ENCODE results near the gene RPTOR. TPM values are rescaled to one million over a fixed set of nuclear protein-coding genes. Genes with fewer than 3 reads are reported as not detected.
"Not testable (repeated sequence)": the region's sequence is repeated elsewhere in the genome, so short reads cannot be mapped to it uniquely, and the experiment has no call there.

The RPTOR gene
- total RNA-seq, 2 experiments from 2014 or later = 53.1 to 54.0 TPM

DNA sequence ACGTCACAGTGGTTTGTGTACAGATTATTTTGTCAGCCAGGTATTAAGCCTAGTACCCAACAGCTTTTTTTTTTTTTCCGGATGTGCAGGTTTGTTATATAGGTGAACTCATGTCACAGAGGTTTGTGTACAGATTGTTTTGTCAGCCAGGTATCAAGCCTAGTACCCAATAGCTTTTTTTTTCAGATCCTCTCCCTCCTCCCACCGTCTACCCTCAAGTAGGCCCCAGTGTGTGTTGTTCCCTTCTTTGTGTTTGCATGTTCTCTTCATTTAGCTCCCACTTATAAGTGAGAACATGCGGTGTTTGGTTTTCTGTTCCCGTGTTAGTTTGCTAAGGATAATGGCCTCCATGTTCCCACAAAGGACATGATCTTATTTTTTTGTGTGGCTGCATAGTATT lies 19.9 kb downstream of the RPTOR start:
- CTCF ChIA-PET = interaction anchor here (2.2 kb wide), 1 partner anchor 11 kb away, joined by 6 read pairs; no protein-coding TSS in a partner anchor
- no peak overlapping the region for H3K4me3 Mint-ChIP-seq
- no peaks in the 10 kb centered on the region for H3K36me3 Mint-ChIP-seq (ENCODE audit: low read depth)
- H3K27ac Mint-ChIP-seq = no peak overlapping the region
- POLR2A ChIA-PET = interaction anchor here (0.7 to 0.9 kb wide), 3 partner anchors 19 to 416 kb away, joined by 3 read pairs; no protein-coding TSS in a partner anchor
- H3K27me3 Mint-ChIP-seq (ENCODE audit: low read depth) = no peaks in the 10 kb centered on the region
- ATAC-seq (no peak), DNase-seq (no peak)
- peaks cover 4% of the 10 kb centered on the region for H3K4me1 Mint-ChIP-seq (ENCODE audit: low read depth)
- no peaks in the 10 kb centered on the region for H3K9me3 Mint-ChIP-seq (ENCODE audit: insufficient read depth)

DNA sequence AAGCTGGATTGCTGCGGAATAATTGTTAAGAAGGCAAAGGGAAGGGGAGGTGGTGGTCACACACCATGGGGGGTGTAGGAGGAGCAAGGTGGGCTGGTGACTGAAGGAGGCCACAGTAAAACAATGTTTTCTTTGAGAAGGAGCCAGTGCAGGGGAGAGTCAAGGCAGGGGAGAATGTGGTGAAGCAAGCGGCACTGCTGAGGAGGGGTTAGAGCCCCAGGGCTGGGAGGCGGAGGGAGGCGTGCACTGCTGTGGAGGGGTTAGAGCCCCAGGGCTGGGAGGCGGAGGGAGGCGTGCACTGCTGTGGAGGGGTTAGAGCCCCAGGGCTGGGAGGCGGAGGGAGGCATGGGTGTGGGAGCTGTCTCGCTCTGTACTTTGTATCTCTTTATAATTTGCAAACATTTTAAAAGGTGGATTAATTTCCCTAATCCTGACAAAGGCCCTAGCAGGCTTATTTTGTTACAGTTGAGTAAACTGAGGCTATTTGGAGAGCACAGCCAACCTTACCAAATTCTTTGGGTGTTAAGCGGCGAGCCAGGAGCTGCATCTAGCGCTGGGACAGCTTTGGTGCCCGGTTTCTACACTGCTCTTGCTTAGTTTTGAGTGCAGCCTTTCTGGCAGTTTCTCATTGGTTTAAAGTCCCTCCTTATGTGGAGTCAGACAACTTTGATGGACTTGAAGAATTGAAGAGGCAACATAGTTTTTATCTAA lies 20.9 kb downstream of the RPTOR start:
- Mint-ChIP-seq H3K27ac (no peak overlapping the region), H3K9me3 (ENCODE audit: insufficient read depth) (no peaks in the 10 kb centered on the region), H3K36me3 (ENCODE audit: low read depth) (no peaks in the 10 kb centered on the region), H3K27me3 (ENCODE audit: low read depth) (no peaks in the 10 kb centered on the region), H3K4me3 (no peak overlapping the region), H3K4me1 (ENCODE audit: low read depth) (peaks cover 4% of the 10 kb centered on the region)
- POLR2A ChIA-PET = interaction anchor here (0.6 to 0.9 kb wide), 2 partner anchors 20 to 282 kb away, joined by 3 read pairs; no protein-coding TSS in a partner anchor
- CTCF ChIA-PET = interaction anchor here (2.2 kb wide), 1 partner anchor 10 kb away, joined by 6 read pairs; no protein-coding TSS in a partner anchor
- no peak for DNase-seq
- ATAC-seq = no peak

DNA sequence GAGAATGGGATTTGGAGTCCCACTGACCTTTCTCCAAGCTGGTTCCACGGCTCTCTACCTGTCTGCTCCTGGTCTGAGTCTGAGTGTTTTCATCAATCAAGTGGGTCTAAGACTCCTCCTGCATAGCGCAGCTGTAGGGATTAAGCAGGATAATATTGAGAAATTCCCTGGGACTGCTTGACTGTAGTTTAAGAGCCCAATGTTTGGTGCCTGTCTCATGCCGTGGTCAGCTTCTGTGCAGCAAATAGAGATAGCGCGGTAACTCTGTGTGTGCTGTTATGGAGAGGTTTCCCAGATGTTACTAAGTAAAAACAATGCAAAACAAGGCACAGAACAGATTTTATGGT lies 21.4 kb downstream of the RPTOR start:
- ChIA-PET POLR2A (no interaction called here), CTCF (no interaction called here)
- Mint-ChIP-seq H3K36me3 (ENCODE audit: low read depth) (peaks cover 2% of the 10 kb centered on the region), H3K27me3 (ENCODE audit: low read depth) (no peaks in the 10 kb centered on the region), H3K27ac (no peak overlapping the region), H3K9me3 (ENCODE audit: insufficient read depth) (no peaks in the 10 kb centered on the region), H3K4me1 (ENCODE audit: low read depth) (peaks cover 4% of the 10 kb centered on the region), H3K4me3 (no peak overlapping the region)
- ATAC-seq (no peak), DNase-seq (no peak)

DNA sequence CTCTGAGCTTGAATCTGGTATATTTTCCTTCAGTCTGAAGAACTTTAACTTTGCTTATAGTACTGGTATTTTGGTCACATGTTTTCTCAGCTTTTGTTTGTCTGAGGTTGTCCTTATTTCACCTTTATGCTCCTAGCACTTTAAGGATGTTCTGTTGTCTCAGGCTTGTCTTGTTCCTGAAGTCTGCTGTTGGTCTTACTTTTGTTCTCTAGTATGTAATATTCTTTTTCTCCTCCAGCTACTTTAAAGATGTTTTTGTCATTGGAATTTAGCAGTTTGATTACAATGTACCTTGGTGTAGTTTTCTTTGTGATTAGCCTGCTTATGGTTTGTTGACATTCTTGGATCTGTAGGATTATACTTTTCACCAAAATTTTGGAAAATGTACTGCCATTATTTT lies 23.6 kb downstream of the RPTOR start:
- Mint-ChIP-seq H3K9me3 (ENCODE audit: insufficient read depth) (no peaks in the 10 kb centered on the region), H3K4me3 (no peak overlapping the region), H3K36me3 (ENCODE audit: low read depth) (peaks cover 10% of the 10 kb centered on the region), H3K4me1 (ENCODE audit: low read depth) (peaks cover 3% of the 10 kb centered on the region), H3K27me3 (ENCODE audit: low read depth) (no peaks in the 10 kb centered on the region), H3K27ac (no peak overlapping the region)
- CTCF ChIA-PET = interaction anchor here (0.6 to 1.0 kb wide), 3 partner anchors 23 to 1838 kb away, joined by 3 read pairs; no protein-coding TSS in a partner anchor
- ATAC-seq = no peak
- DNase-seq = no peak
- POLR2A ChIA-PET = no interaction called here

DNA sequence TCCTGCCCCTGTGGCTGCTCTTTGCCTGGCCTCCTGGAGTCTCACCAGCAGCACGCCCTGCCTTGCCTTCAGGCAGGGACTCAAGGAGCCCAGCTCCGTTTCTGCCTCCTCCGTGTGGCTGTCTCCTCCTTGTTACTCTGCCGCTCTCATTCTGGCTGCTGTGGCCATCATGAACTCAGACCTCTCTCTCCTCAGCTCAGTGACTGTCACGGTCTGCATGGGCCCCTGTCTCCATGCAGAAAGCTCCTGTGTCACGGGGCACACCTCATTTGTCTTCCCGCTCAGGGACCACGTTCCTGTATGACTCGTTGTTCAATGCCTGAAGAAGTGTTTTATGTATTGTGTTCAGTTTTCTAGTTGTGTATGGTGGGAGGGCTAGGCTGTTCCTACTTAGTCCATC lies 25.3 kb downstream of the RPTOR start:
- Mint-ChIP-seq H3K4me1 (ENCODE audit: low read depth) (peaks cover 1% of the 10 kb centered on the region), H3K27ac (no peak overlapping the region), H3K36me3 (ENCODE audit: low read depth) (peaks cover 10% of the 10 kb centered on the region), H3K9me3 (ENCODE audit: insufficient read depth) (no peaks in the 10 kb centered on the region), H3K4me3 (no peak overlapping the region), H3K27me3 (ENCODE audit: low read depth) (no peaks in the 10 kb centered on the region)
- ChIA-PET POLR2A (no interaction called here), CTCF (no interaction called here)
- DNase-seq = no peak
- ATAC-seq = no peak

DNA sequence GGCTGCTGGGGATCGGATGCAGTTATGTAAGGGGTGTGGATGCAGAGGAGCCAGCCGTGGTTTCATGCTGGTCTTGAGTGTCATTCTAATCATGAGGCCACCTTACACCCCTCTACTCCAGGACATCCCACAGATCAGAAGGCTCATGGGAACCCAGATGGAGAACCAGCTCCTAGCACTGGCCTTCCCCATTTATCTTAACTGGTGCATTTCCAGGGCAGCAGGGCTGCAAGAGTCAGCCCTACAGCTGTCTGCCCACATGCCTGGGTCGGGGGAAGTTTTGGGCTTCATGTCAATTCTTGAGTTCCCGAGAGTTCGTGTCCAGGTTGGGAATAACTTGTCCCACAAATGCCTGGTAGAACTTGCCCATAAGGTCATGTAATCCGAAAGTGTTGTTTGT lies 29.1 kb downstream of the RPTOR start:
- peaks cover 10% of the 10 kb centered on the region for H3K36me3 Mint-ChIP-seq (ENCODE audit: low read depth)
- DNase-seq (no peak), ATAC-seq (no peak)
- ChIA-PET POLR2A (no interaction called here), CTCF (interaction anchor here (1.8 to 2.7 kb wide), 2 partner anchors 11 to 146 kb away, joined by 7 to 11 read pairs; no protein-coding TSS in a partner anchor)
- no peaks in the 10 kb centered on the region for H3K9me3 Mint-ChIP-seq (ENCODE audit: insufficient read depth)
- no peak overlapping the region for H3K4me3 Mint-ChIP-seq
- no peak overlapping the region for H3K27ac Mint-ChIP-seq
- H3K4me1 Mint-ChIP-seq (ENCODE audit: low read depth) = peaks cover 12% of the 10 kb centered on the region
- H3K27me3 Mint-ChIP-seq (ENCODE audit: low read depth) = no peaks in the 10 kb centered on the region

DNA sequence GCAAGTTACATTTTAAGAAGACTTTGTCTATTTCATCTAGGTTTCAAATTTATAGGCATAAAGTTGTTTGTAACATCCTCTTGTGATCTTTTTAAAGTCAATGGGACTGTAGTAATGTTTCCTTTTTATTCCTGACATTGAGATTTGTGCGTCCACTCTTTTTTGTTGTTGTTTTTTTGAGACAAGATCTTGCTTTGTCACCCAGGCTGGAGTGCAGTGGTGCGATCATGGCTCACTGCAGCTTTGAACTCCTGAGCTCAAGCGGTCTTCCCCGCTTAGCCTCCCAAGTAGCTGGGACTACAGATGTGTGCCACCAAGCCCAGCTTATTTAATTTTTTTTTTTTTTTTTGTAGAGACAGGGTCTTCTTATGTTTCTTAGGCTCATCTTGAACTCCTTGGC lies 29.9 kb downstream of the RPTOR start:
- ATAC-seq = no peak
- ChIA-PET CTCF (interaction anchor here (1.4 to 2.7 kb wide), 4 partner anchors 10 to 147 kb away, joined by 7 to 11 read pairs (median 10); no protein-coding TSS in a partner anchor), POLR2A (no interaction called here)
- H3K9me3 Mint-ChIP-seq (ENCODE audit: insufficient read depth) = no peaks in the 10 kb centered on the region
- H3K27ac Mint-ChIP-seq = no peak overlapping the region
- no peaks in the 10 kb centered on the region for H3K27me3 Mint-ChIP-seq (ENCODE audit: low read depth)
- H3K4me3 Mint-ChIP-seq = no peak overlapping the region
- DNase-seq = no peak
- H3K36me3 Mint-ChIP-seq (ENCODE audit: low read depth) = peaks cover 10% of the 10 kb centered on the region
- H3K4me1 Mint-ChIP-seq (ENCODE audit: low read depth) = peaks cover 12% of the 10 kb centered on the region

DNA sequence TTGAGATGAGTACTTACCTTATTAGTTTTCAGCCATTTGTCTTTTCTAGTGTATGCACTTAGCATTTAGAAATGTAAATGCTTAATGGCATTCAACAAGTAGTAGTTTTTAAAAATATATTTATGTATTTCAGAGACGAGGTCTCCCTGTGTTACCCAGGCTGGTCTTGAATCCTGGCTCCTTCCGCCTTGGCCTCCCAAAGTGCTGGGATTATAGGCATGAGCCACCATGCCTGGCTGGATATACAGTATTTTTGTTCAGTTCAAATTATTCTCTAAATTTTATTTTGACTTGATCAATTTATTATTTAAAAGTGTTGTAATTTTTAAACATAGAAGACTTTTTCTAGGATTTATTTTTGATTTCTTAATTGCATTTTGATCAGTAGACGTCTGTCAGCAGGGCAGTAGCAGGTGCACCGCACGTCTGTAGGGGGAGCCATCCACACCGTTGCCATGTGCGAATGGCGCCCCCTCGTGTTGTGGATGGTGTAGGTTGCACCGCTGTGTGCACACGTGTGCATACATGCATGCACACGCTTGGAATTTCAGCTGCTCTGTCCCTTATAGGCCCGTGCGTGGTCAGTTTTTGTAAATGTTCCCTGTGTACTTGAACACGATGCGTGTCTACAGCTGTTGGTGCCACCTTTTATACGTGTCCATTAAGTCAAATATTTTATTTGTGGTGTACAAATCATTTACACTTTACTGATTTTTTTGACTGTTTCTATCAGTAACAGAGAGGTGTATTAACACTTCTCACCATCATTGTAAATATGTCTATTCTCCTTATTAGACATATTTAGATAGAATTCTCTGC lies 30.6 kb downstream of the RPTOR start:
- peak; percentile 94 for DNase-seq
- H3K27me3 Mint-ChIP-seq (ENCODE audit: low read depth) = no peaks in the 10 kb centered on the region
- peak; percentile 100 for ATAC-seq
- CTCF ChIA-PET = interaction anchor here (0.5 to 2.7 kb wide), 57 partner anchors 9 to 404 kb away, joined by 3 to 18 read pairs (median 4); partner anchors contain the start of gene NPTX1
- H3K27ac Mint-ChIP-seq = no peak overlapping the region
- no peak overlapping the region for H3K4me3 Mint-ChIP-seq
- peaks cover 18% of the 10 kb centered on the region for H3K4me1 Mint-ChIP-seq (ENCODE audit: low read depth)
- peaks cover 10% of the 10 kb centered on the region for H3K36me3 Mint-ChIP-seq (ENCODE audit: low read depth)
- POLR2A ChIA-PET = no interaction called here
- H3K9me3 Mint-ChIP-seq (ENCODE audit: insufficient read depth) = no peaks in the 10 kb centered on the region

DNA sequence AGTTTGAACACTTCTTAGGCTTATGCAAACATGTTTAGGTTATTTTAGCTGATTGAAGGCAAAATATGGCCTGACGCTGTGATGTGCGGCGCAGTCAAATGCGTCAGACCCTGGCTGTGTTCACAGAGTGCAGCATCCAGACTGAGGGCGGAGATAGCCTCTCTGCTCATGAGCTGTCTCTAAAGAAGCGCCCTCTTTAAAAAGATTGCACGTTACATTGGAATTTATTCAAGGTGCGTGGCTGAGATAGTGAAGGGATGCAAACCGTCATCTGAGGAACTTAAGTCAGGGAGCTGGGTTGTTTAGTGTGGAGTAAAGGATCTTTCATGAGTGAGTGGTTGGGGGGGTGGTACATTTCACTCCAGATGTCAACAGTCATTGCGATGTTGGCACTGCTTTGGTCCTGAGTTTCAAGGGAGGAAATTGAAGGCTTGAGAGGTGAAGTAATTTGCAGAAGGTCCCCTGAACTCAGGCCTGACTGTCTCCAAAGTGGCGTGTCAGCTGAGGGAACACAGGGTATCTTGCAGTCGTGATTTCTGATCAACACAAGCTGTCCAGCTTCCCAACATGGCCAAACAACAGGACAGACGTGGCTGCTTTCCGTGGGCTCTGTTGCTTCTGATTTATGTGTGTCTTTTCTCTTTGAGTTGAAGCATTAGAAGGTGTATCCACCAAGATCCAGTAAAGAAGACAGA lies 33.4 kb downstream of the RPTOR start:
- Mint-ChIP-seq H3K27me3 (ENCODE audit: low read depth) (no peaks in the 10 kb centered on the region), H3K9me3 (ENCODE audit: insufficient read depth) (no peaks in the 10 kb centered on the region), H3K4me1 (ENCODE audit: low read depth) (peaks cover 30% of the 10 kb centered on the region), H3K4me3 (no peak overlapping the region), H3K36me3 (ENCODE audit: low read depth) (peaks cover under 1% of the 10 kb centered on the region), H3K27ac (no peak overlapping the region)
- ATAC-seq = no peak
- ChIA-PET POLR2A (interaction anchor here (0.6 to 1.5 kb wide), 2 partner anchors 33 to 123 kb away, joined by 4 read pairs; no protein-coding TSS in a partner anchor), CTCF (interaction anchor here (1.2 kb wide), 1 partner anchor 79 kb away, joined by 3 read pairs; no protein-coding TSS in a partner anchor)
- DNase-seq = no peak

DNA sequence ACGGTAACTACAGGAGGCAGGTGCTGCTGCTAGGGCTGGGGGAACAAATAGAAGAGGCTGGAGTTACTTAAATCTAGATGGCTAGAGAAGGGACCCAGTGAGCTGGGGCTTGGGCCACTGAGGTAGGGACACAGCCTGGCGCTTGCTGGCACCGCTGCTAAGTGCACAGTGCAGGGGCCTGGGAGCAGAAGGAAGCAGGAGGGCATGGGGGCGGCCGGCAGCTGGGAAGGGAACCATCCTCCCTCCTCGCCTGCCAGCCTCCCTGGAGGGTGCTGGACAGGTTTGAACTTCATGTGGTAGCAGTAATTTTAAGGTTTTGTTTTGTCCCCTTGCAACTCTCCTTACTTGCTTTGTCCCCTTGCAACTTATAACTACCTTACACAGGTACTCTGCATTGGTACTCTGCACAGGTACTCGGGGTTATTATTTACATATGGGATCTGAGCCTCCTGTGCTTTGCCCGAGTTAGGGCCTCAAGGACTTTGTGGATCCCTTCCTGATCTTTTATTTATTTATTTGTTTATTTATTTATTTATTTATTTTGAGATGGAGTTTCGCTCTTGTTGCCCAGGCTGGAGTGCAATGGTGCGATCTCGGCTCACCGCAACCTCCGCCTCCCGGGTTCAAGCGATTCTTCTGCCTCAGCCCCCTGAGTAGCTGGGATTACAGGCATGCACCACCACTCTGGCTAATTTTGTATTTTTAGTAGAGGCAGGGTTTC lies 34.2 kb downstream of the RPTOR start:
- H3K4me3 Mint-ChIP-seq; ATAC-seq; DNase-seq; H3K9me3 Mint-ChIP-seq (ENCODE audit: insufficient read depth); H3K27me3 Mint-ChIP-seq (ENCODE audit: low read depth); CTCF ChIA-PET; H3K27ac Mint-ChIP-seq; H3K36me3 Mint-ChIP-seq (ENCODE audit: low read depth): not testable (repeated sequence)
- POLR2A ChIA-PET = interaction anchor here (0.6 kb wide), 1 partner anchor 34 kb away, joined by 4 read pairs; no protein-coding TSS in a partner anchor
- H3K4me1 Mint-ChIP-seq (ENCODE audit: low read depth) = peaks cover 34% of the 10 kb centered on the region

DNA sequence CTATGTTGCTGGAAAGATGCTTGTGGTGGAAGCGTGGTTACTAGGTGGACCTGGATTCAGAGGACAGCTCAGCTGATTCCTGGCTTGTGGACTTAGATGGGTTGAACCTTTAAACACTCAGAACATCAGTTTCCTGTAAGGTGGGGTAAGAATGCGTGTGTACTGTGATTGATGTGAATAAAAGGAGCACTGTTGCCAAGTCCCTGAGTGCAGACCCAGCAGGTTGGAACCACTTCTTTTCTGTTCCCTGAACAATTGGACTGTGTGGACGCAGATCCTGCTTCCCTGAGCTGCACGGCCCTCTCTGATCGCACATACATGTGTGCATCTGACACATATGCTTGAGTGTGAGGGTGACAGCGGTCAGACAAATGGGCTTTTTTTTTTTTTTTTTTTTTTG lies 37.5 kb downstream of the RPTOR start:
- H3K27me3 Mint-ChIP-seq (ENCODE audit: low read depth) = no peaks in the 10 kb centered on the region
- H3K9me3 Mint-ChIP-seq (ENCODE audit: insufficient read depth) = no peaks in the 10 kb centered on the region
- H3K4me1 Mint-ChIP-seq (ENCODE audit: low read depth) = peaks cover 43% of the 10 kb centered on the region
- CTCF ChIA-PET = no interaction called here
- no peak overlapping the region for H3K4me3 Mint-ChIP-seq
- H3K36me3 Mint-ChIP-seq (ENCODE audit: low read depth) = peaks cover 1% of the 10 kb centered on the region
- H3K27ac Mint-ChIP-seq = peak overlapping the region; percentile 35
- POLR2A ChIA-PET = no interaction called here
- DNase-seq (no peak), ATAC-seq (no peak)

Data from activated CD8-positive, alpha-beta T cell treated with anti-CD3 and anti-CD28 coated beads, Interleukin-2, amount 10 ng/mL, durations not matched to agents 7 days and 5 days (primary cell).